ENCODE data around the gene P2RX7.

- TF ChIP-seq, protein P1, sequence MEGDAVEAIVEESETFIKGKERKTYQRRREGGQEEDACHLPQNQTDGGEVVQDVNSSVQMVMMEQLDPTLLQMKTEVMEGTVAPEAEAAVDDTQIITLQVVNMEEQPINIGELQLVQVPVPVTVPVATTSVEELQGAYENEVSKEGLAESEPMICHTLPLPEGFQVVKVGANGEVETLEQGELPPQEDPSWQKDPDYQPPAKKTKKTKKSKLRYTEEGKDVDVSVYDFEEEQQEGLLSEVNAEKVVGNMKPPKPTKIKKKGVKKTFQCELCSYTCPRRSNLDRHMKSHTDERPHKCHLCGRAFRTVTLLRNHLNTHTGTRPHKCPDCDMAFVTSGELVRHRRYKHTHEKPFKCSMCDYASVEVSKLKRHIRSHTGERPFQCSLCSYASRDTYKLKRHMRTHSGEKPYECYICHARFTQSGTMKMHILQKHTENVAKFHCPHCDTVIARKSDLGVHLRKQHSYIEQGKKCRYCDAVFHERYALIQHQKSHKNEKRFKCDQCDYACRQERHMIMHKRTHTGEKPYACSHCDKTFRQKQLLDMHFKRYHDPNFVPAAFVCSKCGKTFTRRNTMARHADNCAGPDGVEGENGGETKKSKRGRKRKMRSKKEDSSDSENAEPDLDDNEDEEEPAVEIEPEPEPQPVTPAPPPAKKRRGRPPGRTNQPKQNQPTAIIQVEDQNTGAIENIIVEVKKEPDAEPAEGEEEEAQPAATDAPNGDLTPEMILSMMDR (conservative IDR thresholded peaks at IDR 0.05; ENCODE audit: low read depth, low read length): no peak
- TF ChIP-seq EZH2 (IDR thresholded peaks at IDR 0.05; ENCODE audit: borderline replicate concordance, low read depth, low read length, poor library complexity, severe bottlenecking): no peak
Measured at GRCh38 chr12:121224591-121224990, 91.9 kb downstream of the P2RX7 start.

All from A673 (cell line).